Kidney capillary endothelial cell (primary cell): Measurements from ENCODE around the gene PLPP7.
"Not testable (repeated sequence)": the region's sequence is repeated elsewhere in the genome, so short reads cannot be mapped to it uniquely, and the experiment has no call there.

Source experiments
- DNase-seq: peaks from one replicate; pipeline ENCODE4 v3.0.0-alpha.2; 2018; ENCODE audit warnings: low spot score

The PLPP7 gene

GRCh38 chr9:131266266-131267229, 23.0 kb upstream of the PLPP7 start:
- no peak for DNase-seq

- peak; percentile 84 for DNase-seq
Observed at GRCh38 chr9:131270171-131271015, 19.1 kb upstream of the PLPP7 start.

GRCh38 chr9:131271016-131271273, 18.6 kb upstream of the PLPP7 start:
- not testable (repeated sequence) for DNase-seq

GRCh38 chr9:131271506-131271931, 18.0 kb upstream of the PLPP7 start:
- no peak for DNase-seq

GRCh38 chr9:131272212-131272611, 17.3 kb upstream of the PLPP7 start:
- no peak for DNase-seq

- peak; percentile 40 for DNase-seq
Observed at GRCh38 chr9:131273146-131273855, 16.2 kb upstream of the PLPP7 start.

GRCh38 chr9:131273856-131274673, 15.5 kb upstream of the PLPP7 start:
- no peak for DNase-seq

- DNase-seq: no peak
Observed at GRCh38 chr9:131274674-131275331, 14.7 kb upstream of the PLPP7 start.

- peak; percentile 61 for DNase-seq
Observed at GRCh38 chr9:131275332-131276093, 14.0 kb upstream of the PLPP7 start.

GRCh38 chr9:131276094-131276888, 13.2 kb upstream of the PLPP7 start, which contains the start of gene FAM78A:
FAM78A (minus strand) TSS chr9:131276510; CDS start chr9:131276179, 331 bp downstream.
- DNase-seq: peak; percentile 56

GRCh38 chr9:131276891-131277286, 12.6 kb upstream of the PLPP7 start:
- DNase-seq: no peak

GRCh38 chr9:131277287-131277909, 12.1 kb upstream of the PLPP7 start:
- no peak for DNase-seq

GRCh38 chr9:131277910-131278701, 11.4 kb upstream of the PLPP7 start:
- DNase-seq: peak; percentile 41

- DNase-seq: no peak
Observed at GRCh38 chr9:131278702-131279111, 10.8 kb upstream of the PLPP7 start.

GRCh38 chr9:131279196-131279862, 10.2 kb upstream of the PLPP7 start:
- no peak for DNase-seq

GRCh38 chr9:131279863-131280570, 9.5 kb upstream of the PLPP7 start:
- no peak for DNase-seq

GRCh38 chr9:131280660-131281059, 8.9 kb upstream of the PLPP7 start:
- no peak for DNase-seq
